Posterior cingulate gyrus (tissue), 11 donors: Measurements from ENCODE around the gene RPAP3.

Experiments
- DNase-seq, 10 donors: peaks; one replicate each; pipeline versions ENCODE4 v3.0.0 to v3.0.0-alpha.2; 2020 to 2021; ENCODE audit warnings: mixed read lengths in 3 of 10
- intact Hi-C: fragments of 100-400 bp; cut with DNase I; formaldehyde crosslinking; loops from one replicate; pipeline ENCODE4 v1.15.1; 2023

The RPAP3 gene

DNA sequence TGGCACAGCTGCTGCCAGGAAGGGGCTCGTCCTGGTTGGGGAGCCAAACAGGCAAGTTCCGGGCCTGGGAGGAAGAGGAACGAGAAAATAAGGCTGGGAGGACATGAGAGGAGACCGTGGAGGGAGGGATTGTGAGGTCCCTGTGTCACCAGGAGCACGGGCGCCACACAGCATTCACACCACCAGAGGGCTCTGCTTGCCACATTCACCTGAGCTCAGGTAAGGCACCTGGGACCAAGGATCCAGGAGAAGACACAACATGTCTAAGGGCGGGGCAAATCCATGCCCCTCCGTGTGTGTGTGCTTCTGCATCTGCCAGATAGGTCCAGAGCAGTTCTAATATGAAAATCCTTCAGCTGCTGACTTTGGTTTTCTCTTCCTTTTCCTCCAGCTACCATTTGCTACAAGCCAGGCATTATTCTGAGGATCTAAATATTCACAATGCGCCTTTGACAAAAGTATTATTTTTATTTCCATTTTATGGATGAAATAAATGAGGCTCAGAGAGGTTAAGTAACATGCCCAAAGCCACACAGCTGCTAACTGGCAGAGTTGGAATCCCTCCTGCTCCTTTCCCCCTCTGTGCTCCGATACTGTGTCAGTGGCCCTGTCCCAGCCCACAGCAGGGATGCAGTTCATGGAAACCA lies 38.3 kb upstream of the RPAP3 start:
- intact Hi-C loops, result no loop called here
- DNase-seq, result peak in 1 of 10 donors; percentile 47

DNA sequence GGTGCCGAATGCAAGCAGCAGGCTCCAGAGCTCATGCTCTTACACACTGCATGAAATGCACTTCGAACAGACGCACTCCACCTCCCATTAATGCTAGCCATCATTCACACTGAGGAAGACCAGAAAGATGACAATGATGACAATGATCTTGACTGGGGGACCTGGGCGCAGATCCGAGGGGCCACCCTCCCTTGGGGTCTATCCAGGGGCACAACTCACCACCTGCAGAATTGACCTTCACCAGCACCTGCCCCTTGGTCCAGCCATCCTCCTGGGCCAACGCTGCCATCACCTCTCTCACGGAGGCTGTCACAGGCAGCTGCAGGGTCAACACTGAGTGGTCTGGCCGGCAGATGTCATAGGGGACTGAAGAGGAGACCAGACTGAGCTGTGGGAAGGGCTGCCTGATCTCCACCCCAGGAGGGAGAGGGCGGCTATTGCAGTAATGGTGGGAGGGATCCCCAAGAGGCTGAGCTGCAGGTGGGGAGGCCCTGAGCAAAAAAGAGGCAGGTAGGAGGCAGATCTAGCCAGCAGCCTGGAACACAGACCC lies 37.6 kb upstream of the RPAP3 start:
- DNase-seq, result peak in 1 of 10 donors; percentile 59
- intact Hi-C loops, result loop anchor here (2.0 kb wide), 1 partner anchor 35 kb away; no protein-coding TSS in a partner anchor

DNA sequence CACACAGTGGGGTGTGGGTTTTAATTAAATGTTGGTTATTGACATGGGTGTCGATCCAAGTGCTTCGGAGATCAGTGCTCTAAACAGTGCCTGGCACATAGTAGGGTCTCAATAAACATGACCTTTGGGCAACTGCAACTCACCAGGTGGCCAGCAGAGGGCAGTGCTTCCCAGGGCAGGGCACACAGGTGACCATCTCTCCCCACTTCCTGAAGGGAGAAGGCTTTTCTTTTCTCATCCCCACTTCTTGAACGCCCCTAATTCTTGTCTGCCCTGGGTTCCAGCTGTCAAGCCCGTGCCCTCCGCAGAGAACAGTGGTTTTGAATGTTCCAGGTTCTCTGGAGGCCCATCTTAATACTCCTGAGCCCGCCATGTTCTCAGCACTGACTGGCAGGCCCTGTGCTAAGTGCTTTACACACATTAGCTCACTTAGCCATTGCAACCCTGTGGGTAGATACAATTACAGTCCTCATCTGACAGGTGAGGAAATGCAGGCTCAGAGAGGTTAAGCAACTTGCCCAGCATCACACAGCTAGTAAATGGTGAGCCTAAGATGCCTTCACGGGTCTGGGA lies 36.5 kb upstream of the RPAP3 start:
- intact Hi-C loops, result loop anchor here (2.0 kb wide), 1 partner anchor 36 kb away; no protein-coding TSS in a partner anchor
- peak in 4 of 10 donors; percentile 45 to 92 (median 57) for DNase-seq

DNA sequence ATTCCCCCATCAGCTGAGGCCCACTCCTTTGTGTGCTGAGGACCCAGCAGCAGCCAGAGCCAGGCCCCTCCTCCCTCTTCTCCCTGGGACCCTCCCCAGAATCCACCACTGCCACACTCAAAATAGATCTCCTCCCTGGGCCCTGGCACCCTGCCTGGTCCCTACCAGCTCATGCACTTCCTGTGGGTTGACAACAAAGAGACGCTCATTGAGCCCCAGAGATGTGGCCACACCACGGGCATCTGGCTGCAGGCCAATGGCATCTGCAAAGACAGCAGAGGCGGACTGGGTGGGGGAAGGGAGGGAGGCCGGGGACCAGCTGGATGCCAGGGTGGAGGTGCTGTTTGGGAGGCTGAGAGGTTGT lies 35.5 kb upstream of the RPAP3 start:
- intact Hi-C loops, result no loop called here
- DNase-seq, result peak; percentile 87 to 99 (median 96)

DNA sequence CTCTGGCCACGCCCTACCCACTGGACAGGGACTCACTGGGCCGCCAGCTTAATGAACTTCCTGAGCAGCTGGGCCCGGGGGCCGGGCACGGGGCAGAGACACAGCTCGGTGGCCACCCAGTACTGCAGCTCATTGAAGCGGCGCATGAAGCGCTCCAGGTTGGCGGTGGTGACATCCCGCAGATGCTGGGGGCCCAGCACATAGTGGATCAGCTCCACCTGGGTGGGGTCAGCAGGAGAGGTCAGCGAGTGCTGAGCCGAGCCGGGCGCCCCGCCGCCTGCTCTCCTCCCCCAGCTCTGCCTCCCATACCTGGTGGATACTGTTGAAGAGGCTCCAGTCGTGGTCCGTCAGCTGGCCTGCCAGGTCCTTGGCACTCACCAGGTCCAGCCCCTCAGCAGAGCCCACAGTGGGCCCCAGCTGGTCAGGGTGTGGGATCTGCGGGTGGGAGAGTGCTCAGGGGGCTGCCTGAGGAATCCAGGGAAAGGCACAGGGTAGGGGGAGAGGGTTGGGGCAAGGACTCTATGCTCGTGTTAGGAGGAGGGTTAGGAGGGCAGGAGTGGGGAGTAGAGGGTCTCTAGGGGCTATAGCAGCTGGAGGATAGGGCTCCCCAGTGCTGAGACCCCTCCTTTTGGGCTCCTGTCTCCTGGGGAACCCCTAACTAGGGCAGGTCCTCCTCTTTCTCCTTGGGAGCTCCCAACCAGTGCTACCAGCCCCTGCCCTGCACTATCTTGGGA lies 34.9 kb upstream of the RPAP3 start:
- intact Hi-C loops, result no loop called here
- peak in 1 of 10 donors; percentile 90 for DNase-seq

DNA sequence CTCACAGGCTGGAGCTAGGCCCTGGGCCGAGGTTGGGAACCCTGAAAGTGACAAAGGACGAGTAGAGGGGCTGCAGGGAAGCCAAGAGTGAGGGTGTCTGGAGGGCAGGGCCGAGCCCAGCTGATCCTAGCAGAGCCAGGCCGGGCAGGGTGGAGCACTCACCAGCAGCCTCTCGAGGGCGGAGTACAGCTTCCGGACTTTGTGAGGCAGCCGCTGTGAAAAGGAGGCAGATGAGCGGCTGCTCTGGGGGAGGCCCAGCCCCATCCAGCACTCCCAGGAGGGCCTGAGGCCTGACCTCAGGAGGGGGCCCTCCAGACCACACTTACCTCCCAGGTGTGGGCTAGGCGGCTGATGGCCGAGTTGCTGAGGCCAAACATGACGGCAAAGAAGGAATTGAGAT lies 34.1 kb upstream of the RPAP3 start:
- intact Hi-C loops, result no loop called here

DNA sequence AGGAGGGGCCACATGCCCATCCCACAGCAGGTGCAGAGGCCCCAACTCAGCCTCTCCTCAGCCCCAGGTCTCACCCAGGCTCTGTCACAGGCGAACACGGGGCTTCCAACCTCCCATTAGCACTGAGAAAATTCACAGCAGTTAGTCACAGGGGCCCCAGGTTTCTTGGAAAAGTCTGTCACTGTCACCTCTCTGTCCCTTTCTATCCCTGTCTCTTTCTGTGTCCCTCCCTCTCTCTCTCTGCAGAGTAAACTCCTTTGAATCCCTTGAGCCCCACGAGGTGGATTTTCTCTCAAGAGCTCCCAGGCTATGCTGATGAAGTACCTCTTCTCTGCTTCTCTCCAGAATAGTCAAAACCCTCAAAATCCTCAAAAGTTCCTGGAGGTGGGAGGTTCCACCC lies 33.5 kb upstream of the RPAP3 start:
- no peak for DNase-seq
- intact Hi-C loops, result no loop called here

More for the DNA sequence above, 34.1 kb upstream of the RPAP3 start:
- no peak for DNase-seq

DNA sequence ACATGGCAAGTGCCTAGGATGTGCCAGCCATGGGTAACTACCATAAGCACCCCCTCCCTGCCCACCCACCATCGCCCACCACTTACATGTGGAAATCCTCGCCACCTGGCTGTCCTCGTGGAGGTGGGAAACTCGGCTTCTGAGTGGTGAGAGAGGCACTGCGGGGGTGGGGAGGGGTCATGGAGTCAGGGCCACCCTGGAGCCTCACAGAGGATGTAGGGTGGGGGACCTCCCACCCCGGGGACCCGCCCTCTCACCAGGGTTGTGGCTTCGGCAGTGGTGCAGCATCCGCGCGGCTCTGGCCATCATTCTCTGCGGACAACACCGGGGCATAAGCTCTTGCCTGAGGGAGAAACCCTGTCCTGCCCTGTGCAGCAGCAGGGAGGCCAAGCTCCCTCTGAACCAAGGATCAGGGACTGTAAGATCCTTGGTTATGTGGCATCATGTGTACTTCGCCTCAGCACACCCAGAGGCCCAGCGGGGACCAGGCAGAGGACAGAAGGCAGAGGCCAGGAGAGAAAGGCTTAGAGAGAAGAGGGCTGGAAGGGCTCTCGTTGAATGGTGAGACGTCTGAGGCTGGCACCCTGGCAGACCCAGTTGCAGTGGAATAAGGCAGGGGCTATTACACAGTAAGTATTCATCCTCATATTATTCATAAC lies 32.2 kb upstream of the RPAP3 start:
- peak in 2 of 10 donors; percentile 41 to 73 for DNase-seq
- intact Hi-C loops, result no loop called here

DNA sequence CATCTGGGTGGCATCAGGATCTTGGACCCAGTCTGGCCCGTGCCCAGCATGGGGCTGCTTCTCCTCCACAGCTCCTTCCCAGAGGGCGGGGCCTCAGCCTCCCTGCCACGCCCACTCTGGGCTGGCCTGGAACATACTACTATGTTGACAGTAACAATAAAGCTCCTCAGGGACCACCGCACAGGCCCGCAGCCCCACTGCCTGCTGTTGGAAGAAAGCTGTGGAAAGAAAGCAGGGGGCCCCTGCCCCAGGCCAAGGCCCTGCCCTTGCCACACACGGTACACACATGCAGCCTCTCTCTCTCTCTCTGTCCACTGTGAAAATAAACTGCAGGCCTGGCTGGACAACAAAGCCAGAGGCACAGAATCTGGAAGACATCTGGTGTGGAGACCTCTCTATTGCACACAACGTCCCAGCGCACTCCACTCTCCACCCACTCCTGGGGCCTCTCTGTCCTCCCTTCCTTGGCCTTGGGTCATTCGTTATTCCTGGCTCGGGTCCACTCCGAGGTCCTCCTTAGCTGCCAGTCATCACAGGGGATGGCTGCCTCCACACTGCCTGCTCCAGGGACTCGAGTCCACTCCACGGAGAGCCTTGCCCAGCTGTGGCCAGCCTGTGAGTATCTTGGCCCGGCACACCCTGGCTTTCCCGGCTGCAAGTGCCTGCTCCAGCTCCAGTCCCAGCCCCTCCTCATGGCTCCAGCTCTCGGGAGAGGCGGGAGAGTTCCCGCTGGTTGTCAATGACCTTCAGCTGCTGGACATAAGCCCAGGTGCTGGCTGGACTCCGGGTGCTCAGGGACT lies 31.2 kb upstream of the RPAP3 start:
- peak; percentile 69 to 96 (median 83) for DNase-seq
- intact Hi-C loops, result no loop called here

DNA sequence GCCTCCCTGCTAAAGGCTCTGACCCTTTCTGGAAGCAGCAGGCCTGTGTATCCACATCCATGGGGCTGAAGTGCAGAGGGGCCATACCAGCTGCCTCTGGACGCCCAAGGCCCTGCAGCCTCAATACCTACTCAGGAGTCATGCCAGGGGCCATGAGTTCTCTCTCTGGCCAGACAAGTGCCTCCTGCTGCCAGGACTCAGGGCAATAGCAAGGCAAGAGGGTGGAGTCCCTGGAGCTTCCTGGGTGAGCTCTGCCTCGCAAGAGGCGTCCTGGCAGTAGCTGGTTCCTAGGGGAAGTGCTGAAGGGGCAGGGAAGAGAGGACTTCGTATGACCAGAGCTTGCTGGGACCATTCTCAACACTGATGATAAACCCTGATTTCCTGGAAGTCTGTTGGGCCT lies 30.4 kb upstream of the RPAP3 start:
- intact Hi-C loops, result no loop called here
- DNase-seq, result peak in 2 of 10 donors; percentile 25 to 64

DNA sequence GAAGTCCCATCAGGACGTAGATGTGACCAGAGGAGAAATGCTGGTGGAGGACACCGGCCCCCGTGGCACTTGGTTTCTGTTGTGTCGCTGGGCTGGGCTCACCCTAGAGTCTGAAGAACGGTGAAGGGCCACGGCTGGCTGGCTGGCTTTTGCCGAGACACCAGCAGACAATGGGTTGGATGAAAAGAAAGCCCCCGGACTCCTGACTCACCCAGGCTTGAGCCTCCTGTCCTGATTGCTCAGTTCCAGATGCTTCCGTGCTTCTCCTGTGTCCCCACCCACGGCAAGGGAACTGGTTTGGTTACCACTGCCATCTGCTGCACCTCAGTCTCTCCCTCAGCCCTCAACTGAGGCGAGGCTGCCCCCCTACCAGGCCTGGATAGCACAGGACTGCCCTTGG lies 29.8 kb upstream of the RPAP3 start:
- intact Hi-C loops, result no loop called here

DNA sequence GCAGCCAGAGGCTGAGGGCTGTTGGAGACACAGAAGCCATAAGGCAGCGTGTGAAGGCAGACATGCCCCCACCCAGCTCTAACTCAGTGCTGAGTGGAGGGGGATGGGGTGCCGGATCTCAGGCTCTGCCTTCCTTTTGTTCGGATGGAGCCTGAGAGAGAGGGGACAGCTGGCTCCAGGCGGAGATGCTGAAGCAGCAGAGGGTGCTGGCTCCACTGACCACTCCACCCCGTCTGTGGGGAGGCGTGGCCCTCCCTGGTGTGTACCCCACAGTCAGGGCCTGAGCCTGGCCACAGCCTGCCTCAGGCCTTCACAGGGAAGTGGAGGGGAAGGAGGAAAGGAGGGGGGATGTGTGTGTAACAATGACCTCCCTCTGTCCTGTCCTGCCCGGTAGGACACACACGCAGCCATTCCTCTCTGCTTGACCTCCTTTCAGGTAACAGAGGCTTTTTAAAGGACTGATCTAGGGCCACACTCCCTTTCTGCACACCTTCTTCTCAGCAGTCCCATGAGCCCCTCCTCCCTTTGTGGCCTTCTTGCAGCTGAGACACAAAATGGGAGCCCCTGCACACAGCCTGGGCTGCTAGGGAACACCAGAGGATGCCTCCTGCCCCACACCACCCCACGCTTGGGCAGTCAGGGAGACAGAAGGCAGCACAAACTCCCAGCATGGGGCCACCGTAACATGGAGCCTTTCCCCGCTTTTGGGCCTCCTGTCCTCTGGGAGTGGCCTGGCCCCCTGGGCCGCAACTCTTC lies 29.1 kb upstream of the RPAP3 start:
- DNase-seq, result peak in 6 of 10 donors; percentile 33 to 94 (median 56)
- intact Hi-C loops, result no loop called here

More for the DNA sequence above, 29.8 kb upstream of the RPAP3 start:
- peak in 2 of 10 donors; percentile 54 to 77 for DNase-seq

DNA sequence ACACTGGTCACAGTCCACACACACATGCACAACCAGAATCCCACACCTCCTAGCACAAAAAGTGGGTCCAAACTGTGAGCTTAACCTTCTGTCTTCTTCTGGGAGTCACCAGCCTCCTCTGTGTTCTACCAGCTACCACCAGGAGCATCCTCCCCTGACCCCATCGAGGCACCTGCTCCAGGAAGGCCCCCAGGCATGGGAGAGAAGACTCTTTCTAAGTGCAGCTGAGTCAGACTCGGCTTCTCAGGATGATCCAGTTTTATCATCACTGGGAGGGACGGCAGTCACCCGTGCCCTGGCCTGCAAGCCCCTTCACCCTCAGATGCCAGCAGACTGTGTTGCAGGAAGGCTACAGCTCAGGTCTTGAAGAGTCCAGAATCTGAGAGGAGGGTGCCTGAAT lies 27.3 kb upstream of the RPAP3 start:
- intact Hi-C loops, result no loop called here

DNA sequence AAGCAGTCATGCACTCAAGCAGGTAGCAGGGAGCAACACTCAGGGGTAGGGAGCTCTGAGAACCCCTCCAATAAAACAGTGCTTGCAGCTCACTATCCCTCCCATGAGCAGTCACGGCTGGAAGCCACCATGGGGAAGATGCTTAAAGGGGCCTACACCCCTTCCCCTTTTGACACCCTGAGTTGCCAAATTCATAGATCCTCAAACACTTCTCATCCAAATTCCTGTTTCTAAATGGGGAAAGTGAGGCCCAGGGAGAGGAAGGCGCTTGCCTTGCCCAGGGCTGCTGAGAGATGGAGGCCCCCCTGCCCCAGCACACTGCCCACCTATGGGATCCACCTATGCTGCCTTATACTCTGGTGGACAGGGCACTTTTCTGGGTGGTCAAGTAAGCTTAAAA lies 26.7 kb upstream of the RPAP3 start:
- DNase-seq, result no peak
- intact Hi-C loops, result no loop called here

More for the DNA sequence above, 27.3 kb upstream of the RPAP3 start:
- DNase-seq, result peak in 2 of 10 donors; percentile 49 to 55

DNA sequence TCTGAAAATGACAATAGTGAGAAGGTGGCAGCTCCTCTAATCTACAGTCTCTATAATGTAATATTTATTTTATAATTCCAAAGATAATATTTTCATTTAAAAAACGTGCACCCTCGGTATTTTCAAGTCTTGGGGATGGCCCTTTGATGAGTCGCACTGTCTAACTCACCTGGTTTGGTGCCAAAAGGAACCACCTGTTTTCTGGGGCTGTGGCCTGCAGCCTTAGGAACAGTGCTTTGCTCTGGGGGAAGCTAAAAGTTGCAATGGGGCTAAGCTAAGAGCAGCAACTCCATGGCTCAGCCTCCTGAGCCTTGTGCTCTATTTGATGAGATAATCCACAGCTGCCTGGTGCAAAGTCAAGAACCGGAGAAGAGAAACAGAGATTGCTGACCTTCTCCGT lies 25.9 kb upstream of the RPAP3 start:
- intact Hi-C loops, result no loop called here
- no peak for DNase-seq

DNA sequence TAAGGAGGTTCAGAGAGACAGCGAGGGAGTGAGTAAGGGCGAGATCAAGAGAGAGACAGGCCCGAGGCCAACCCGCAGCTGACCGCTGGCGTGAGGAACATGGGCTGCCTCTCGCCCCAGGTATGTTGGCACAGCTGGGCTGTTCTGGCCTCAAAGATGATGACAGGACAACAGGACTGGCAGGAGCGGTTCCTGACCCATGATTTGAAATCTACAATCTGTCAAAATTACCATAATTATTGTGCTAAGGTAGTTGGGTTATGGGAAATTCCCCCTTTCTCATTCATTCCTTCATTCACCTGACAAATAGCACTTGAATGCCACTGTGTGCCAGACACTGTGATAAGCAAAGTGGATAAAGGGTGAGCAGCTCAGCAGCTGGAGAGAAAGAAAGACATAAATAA lies 24.5 kb upstream of the RPAP3 start:
- intact Hi-C loops, result no loop called here
- no peak for DNase-seq

DNA sequence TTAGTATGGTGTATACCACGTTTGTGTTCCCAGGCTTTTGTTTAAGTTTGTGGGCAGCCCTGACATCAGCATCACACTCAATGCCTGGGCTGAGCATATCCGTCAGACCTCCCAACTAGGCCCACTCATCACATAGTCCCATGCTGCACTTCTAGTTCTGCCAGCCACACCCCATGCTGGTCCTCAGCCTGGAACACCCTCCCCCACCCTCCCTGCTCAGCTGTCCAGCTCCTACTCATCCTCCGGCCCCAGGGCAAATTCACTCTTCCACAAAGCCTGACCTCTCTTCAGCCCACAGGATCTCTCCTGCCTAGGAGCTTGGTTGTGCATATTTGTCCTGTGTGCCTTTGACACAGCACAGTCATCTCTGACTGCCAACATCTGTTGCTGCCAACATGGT lies 23.4 kb upstream of the RPAP3 start:
- no peak for DNase-seq
- intact Hi-C loops, result no loop called here

DNA sequence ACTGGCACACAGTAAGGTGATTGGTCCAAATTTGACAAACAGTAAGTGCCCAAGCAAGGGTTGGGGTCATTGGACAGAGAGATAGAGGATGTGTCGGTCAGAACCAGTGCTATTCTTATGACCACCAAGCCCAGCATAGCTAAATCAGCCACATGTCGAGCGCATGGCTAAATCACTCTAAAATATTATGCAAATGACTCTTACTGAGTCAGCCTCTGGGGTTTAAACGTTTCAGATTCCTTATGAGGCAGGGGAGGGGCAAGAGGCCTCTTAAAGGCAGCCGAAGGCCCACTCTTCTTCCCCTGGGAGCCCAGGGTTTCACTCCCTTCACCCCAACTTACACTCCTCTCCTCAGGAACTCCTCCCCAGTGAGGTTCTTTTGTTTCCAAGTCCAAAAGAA lies 20.1 kb upstream of the RPAP3 start:
- intact Hi-C loops, result no loop called here
- no peak for DNase-seq

DNA sequence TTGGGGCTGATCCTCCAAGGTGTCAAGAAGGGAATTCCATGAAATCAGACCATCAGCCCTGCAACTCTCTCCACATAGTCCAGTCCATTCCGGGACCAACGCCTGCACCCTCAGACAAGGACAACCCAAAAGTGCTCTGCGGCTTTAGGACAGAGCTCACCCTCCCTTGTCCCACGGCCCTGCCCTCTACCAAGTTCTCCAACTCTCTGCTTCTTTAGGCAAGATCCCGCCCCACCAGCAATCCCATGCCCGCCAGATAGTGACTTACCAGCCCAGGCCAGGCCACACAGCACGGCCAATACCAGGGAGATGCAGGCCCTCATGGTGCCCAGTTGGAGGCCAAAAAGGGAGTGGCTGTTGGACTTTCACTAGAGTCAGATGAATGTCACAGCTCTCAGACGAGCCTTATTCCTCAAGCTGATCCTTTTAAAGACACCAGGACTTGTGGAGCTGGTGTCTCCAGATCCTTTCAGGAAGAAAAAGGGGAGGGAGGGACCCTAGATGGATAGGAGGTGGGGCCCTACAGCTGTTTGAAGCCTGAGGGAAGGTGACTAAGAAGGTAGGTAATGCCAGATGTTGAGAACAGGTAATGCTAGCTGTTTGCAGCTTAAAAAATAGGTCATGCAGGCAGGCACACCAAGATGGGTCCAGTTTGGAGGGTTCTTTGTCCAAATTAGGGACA lies 19.4 kb upstream of the RPAP3 start, which contains the start of gene ENDOU:
ENDOU (minus strand) TSS at position 400 of the 682 bp plus-strand sequence; CDS start at position 323, 77 bp downstream.
- intact Hi-C loops, result no loop called here
- DNase-seq, result no peak
